Activated effector memory CD4-positive, alpha-beta T cell treated with anti-CD3 and anti-CD28 coated beads, Interleukin-2, amount 50 U/mL, for 16 hours (primary cell): ENCODE measurements around the gene CNOT6.
"Not testable (repeated sequence)": the region's sequence is repeated elsewhere in the genome, so short reads cannot be mapped to it uniquely, and the experiment has no call there.

Source experiments
- DNase-seq: peaks from one replicate; pipeline ENCODE4 v3.0.0-alpha.2; 2020

Gene CNOT6

DNA sequence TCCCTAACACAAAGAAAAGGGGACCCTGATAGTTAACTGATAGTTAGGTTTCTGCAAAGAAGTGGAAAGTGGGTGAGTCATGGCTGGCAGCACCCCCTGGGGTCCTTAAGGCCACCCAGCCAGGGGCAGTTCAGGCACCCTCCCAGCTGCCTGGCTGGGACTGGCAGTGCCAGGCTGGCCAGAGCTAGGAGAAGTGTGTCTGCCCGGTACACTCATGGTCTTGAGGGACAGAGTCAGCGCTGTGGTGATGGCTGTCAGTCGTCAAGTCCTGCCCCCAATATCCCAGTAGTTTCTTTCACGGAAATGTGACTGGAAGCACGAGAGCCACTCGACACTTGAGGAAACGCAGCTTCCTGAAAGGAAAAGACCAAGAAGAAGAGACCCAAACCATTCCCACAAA is 22.3 kb upstream of the CNOT6 start:
- peak; percentile 47 for DNase-seq

DNA sequence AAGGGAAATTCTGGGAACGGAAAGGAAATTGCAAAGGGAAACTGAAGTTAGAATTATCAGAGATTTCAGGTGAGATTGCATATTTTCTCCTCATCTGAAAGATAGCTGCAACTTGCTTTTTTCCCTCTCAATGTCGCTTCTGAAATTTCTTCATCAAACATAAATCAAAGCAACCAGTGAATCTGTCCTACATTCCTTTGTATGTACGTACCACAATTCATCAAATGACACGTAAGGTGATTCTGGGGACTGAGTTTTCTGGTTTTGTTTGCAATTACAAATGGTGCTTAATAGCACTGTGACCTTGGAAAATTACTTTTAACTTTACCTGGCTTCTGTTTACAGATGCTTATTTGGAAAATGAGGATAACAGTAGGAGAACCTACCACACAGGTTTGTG is 21.9 kb upstream of the CNOT6 start:
- DNase-seq: no peak

DNA sequence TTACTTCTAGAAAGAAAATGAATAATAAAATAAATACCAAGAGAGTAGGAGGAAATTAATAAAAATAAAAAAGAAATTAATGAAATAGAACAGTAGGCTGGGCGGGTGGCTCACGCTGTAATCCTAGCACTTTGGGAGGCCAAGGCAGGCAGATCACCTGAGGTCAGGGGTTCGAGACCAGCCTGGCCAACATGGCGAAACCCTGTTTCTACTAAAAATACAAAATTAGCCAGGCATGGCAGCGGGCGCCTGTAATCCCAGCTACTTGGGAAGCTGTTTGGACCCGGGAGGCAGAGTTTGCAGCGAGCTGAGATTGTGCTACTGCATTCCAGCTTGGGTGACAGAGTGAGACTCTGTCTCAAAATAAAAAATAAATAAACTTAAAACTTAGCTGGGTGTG is 20.8 kb upstream of the CNOT6 start:
- DNase-seq: peak; percentile 14

DNA sequence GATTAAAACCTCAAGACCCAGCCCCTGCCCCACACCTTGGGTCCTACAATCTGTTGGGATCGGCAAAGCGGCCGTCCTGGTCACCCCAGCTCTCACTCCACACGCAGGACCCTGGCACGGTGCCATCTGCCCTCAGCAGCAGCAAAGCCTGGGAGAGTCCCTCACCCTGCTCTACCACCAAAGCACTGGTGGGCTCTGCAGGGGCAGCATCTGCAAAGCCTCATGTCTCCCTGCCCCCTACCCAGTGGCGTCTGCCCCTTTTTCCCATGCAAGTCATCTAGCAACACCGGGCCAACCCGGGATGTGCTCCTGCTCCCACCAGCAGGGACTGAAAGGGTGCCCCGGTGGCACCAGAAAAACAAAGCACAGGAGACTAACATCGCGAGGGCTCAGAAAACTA is 19.6 kb upstream of the CNOT6 start:
- DNase-seq: peak; percentile 54

DNA sequence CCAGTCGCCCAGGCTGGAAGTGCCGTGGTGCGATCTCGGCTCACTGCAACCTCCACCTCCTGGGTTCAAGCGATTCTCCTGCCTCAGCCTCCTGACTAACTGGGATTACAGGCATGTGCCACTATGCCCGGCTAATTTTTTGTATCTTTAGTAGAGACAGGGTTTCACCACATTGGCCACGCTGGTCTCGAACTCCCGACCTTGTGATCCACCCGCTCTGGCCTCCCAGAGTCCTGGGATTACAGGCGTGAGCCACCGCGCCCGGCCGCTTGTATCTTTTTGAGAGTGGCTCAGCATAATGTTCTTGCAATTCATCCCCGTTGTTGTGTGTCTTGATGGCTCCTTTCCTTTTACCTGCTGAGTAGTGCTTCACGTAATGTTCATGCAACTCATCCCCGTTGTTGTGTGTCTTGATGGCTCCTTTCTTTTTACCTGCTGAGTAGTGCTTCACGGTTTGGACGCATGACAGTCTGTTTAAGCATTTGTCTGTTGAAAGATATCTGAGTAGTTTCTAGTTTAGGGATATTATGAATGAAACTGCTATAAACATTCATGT is 18.1 kb upstream of the CNOT6 start:
- DNase-seq: not testable (repeated sequence)

DNA sequence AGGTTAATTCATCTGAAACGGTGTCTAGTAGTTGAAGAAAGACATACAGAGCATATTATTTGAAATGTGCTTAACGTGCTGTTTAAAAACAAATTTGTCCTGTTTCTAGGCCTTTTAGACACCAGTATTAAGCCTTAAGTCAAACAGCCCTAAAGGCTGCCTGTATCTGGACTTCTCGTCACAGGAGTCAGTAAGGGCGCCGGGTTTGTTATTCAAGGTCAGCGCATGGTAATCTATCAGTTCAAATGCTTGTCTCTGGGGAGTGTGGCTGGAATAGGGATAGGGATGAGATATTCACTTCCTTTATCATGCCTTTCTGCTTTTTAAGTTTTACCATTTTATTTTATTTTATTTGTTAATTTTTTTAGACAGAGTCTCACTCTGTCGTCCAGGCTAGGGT is 9.4 kb upstream of the CNOT6 start:
- DNase-seq: no peak

DNA sequence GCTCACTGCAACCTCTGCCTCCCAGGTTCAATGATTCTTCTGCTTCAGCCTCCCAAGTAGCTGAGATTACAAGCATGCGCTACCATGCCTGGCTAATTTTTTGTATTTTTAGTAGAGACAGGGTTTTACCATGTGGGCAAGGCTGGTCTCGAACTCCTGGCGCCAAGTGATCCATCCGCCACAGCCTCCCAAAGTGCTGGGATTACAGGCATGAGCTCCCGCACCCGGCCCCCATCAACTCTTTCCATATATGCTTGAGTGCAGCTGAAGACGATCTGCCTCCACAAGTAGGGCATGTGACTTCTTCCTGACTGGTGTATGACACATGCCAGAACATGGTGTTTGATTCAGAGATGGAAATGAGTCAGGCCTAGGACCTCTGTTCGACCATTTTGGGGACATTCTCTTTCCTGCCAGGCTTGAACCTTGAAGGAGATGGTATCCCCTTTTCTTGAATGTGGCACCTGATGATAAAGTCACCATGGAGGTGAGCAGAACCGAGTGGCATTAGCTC is 7.5 kb upstream of the CNOT6 start:
- no peak for DNase-seq

DNA sequence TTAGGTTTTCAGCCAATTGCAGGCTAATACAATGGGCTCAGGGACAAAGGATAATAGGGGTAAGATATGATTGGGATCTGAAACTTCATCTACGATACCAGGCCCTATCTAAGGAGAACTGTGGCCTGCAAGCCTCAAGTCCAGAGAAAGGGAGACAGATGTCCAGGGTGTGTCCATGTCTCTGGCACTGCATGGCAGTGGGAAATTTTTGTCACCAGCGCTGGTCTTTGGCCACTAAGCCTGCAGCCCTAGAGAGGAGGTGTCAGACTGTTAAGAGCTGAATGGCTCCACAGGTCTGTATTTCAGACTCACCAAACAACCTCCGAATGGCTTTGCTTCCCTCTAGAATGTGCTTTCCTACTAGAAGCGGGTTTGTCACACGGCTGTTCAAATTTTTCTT is 6.6 kb upstream of the CNOT6 start:
- DNase-seq: no peak

DNA sequence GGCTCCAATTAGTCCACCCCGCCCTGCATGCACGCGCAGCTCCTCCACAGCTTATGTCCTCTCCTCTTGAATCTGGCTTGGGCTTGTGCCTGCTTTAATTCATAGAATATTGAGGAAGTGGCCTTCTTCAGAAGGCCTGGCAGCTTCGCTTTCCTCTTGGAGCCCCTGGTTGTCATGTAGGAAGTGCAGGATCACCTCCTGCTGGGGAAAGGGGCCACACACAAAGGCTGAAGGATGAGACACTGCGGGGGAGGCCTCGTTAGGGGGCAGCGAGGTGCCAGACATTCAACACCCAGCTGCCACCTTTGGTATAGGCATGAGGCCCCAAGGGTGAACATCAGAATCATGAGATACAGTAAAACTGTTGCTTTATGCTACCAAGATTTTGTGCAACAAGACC is 2.7 kb upstream of the CNOT6 start:
- DNase-seq: no peak

DNA sequence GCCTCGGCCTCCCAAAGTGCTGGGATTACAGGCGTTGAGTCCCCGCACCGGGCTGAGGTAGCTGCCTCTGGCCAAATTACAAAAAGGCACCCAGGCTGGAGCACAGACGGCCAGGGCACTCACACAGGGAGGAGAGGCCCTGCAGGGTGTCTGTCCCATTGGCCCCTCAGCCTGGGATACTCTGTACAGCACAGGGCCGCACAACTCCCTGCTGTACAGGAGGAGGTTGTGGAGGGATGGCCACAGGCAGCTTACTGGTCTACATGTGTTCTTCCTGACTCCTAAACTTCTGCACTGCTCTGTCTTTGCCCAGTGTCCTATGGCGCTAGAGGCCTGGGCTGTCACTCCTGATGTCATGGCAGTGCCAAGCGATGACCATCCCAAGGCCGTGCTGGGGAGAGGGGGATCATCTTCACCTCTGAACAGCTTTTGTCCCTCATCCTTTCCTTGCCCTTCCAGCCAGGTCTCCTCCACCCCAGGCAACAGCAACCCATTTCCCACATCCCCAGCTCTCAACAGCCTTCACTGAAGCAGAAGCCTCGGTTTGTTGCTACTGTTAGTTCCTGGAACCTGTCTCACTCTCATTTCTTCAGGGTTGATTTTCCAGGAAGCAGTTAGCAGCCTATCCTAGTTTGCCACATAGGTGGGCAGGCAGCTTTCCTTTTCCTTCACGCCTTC is 1.8 kb upstream of the CNOT6 start:
- DNase-seq: no peak

DNA sequence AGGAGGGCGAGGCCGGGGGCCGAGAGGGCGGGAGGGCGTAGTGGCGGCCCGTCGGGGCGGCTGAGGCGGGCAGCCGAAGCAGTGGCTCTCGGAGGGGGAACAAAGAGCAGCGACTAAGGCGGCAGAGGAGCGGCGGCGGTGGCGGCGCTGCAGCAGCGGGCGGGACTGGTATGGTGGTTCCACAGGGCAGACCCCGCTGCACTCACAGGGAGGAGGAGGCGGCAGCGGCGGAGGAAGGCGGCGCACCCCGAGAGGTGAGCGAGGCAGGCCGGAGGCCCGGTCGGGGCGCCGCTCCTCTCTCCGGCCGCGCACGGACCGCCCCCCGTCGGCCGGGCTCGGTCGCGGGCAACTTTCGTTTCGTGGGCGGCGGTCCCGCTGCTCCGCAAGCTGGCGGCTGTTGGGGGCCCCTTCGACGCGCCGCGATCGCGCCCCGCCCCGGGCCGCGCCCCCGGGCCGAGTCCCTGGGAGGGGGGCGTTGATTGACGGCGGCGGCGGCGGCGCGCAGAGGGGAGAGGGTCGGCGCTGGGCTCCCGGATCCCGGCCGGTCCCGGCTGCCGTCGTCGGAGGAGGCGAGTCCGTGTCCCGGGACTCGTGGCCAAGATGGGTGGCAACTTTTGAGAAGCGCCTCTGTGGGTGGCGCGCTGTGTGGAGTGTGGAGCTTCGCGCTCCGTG is 467 bp downstream of the CNOT6 start:
- peak; percentile 80 for DNase-seq

DNA sequence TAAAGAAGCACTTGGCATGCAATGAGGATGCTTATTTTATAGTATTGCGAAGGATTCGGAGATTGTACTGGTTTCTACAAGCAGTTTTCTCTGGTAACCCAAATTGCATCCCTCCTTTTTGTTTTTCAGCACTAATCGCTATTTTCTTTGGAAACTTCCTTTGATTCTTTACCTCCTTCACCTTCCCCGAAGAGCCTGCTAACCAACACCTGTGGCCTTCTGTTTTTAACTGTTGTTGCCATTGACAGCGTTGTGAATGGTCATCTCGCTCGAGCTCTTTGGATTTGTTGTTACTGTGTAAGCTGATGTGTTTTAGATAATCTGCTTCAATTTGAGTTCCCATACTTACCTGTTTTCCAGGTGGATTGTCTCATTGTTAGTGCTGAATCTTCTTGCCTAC is 1.1 kb downstream of the CNOT6 start:
- no peak for DNase-seq

DNA sequence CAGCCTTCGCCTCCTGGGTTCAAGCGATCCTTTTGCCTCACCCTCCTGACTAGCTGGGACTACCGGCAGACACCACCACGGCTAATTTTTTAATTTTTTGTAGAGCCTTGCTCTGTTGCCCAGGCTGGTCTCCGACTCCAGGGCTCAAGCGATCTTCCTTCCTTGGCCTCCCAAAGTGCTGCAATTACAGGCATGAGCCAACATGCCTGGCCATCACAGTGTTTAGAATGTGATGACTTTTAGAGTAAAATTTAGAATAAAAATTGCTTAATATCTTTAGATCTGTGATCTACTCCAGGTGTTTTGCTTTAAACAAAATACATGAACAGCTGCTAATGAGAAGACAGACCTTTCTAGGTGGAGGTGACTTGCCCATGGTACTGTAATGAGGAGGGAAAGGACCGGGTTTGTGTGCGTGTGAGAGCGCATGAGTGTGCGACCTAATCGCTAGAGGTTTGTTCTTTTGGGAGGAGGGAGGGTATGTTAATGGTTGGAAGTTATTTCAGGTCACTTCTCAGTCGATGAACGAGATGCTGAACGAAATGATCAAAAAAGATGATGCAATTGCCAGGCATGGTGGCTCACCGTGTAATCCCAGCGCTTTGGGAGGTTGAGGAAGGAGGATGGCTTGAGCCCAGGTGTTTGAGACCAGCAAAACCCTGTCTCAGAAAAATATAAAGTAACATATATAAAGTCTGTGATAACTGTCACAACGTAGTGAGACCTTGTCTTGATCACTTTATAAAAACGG is 2.0 kb downstream of the CNOT6 start:
- DNase-seq: no peak

DNA sequence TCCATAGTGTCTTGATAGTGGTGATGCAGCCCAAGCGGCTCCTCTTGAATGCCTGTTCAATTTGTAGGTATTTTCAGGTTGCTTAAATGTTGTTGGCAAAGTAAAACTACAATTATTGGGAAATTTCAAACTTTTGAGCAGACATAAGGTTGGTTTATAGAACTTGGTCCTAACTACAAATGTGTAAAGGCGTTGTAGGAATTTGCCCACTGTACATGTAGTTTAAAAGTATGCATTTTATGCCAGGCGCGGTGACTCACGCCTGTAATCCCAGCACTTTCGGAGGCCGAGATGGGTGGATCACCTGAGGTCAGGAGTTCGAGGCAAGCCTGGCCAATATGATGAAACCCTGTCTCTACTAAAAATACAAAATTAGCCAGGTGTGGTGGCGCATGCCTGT is 2.6 kb downstream of the CNOT6 start:
- not testable (repeated sequence) for DNase-seq

DNA sequence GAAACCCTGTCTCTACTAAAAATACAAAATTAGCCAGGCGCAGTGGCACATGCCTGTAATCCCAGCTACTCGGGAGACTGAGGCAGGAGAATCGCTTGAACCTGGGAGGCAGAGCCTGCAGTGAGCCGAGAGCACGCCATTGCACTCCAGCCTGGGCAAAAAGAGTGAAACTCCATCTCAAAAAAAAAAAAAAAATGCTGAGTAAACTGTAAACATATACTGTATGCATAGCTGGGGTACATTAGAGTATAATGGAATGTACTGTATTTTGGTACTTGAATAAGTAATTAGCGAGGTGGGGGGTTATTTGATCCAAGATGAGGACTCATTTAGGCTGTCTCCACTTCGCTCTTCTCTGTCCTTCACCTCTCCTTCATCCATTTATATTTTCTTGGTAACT is 3.7 kb downstream of the CNOT6 start:
- DNase-seq: not testable (repeated sequence)

DNA sequence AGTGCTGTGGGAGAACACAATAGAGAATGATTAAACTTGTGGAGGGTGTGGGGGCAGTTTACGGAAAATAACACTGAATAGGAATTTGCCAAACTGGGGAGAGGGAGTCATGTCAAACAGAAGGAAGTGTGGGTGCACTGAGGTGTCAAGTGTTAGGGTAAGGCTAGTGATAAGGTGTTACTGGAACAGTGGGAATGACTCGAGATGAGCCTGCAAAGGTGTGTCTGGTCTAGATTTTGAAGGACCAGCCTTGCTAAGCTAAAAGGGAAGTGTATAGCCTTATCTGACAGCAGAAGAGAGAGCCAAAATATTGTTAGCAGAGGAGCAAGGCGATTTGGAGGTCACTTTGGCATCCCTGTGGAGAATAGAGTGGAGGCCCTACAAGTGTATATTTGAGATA is 4.2 kb downstream of the CNOT6 start:
- no peak for DNase-seq

DNA sequence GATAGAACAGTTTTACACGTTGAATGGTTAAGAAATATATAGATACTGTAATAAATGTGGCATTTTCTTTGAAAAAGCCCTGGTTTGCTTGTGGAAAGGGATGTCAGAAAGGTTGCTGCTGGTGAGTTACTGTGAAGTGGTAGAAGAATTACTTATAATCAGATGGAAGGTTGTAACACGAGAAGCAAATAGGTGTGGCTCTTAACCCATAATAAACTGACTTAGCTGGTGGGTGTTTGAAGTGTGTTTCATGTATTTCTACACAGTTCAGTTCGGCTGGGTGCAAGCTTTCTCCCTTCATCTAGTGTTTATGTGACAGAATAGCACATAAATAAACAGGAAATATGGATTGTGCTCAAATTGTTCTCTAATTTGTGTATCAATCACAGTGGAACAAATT is 5.5 kb downstream of the CNOT6 start:
- DNase-seq: no peak

DNA sequence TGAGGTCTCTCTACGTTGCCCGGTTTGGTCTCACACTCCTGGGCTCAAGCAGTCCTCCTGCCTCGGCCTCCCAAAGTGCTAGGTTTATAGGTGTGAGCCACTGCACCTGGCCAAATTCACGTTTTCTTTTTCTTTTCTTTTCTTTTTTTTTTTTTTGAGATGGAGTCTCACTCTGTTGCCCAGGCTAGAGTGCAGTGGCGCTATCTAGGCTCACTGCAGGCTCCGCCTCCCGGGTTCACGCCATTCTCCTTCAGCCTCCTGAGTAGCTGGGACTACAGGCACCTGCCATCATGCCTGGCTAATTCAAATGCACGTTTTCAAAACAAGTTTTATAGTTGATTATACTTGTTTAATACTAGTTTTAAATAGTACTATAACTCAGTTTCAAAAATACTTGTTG is 6.1 kb downstream of the CNOT6 start:
- not testable (repeated sequence) for DNase-seq

DNA sequence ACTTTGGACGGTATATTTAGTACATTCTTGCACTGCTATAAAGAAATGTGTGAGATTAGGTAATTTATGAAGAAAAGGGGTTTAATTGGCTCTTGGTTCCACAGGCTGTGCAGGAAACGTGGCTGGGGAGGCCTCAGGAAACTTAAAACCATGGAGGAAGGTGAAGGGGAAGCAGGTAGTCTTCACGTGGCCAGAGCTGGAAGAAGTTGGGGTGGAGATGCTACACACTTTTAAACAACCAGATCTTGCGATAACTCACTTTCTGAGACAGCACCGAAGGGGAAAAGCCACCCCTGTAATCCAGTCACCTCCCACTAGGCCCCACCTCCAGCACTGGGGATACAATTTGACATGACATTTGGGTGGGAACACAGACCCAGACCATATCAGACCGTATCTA is 13.5 kb downstream of the CNOT6 start:
- no peak for DNase-seq

DNA sequence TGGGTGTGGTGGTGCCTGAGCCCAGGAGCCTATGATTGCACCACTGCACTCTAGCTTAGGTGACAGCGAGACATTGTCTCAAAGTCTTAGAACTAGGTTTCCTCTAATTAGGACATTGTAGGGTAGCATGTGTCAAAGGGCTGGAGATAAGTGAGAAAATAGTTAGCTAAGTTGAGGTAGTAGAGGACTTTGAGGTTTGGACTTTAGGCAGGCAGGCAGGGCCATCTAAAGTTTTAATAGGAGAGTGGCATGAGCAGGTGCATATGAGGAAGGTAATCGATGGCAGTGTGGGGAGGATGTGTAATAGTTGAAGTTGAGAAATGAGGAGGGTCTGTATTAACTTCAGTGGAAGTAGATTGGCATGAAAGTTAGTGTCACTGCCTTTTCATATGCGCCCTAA is 21.1 kb downstream of the CNOT6 start:
- DNase-seq: no peak

DNA sequence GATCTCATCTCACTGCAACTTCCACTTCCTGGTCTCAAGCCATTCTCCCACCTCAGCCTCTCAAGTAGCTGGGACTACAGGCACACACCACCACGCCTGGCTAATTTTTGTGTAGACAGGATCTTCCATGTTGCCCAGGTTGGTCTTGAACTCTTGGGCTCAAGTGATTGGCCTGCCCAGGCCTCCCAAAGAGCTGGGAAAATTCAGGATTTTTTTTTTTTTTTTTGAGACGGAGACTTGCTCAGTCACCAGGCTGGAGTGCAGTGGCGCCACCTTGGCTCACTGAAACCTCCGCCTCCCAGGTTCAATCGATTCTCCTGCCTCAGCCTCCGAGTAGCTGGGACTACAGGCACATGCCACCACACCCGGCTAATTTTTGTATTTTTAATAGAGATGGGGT is 21.8 kb downstream of the CNOT6 start:
- not testable (repeated sequence) for DNase-seq

DNA sequence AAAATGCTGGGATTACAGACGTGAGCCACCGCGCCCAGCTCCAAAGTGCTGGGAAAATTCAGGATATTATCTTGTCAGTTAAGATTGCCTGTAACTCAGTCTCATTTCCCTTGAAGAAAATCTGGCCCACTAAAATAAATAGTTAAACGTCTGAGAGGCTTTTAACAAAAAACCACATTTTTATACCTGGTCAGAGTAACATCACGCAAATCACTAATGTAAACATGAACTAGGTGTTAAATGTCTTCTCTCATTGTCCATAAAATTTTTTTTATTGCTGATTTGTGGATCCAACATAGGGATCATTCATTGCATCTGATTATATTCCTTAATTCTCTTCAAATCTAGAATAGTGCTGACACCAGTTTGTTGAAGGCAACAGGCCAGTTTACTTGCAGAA is 22.3 kb downstream of the CNOT6 start:
- no peak for DNase-seq

DNA sequence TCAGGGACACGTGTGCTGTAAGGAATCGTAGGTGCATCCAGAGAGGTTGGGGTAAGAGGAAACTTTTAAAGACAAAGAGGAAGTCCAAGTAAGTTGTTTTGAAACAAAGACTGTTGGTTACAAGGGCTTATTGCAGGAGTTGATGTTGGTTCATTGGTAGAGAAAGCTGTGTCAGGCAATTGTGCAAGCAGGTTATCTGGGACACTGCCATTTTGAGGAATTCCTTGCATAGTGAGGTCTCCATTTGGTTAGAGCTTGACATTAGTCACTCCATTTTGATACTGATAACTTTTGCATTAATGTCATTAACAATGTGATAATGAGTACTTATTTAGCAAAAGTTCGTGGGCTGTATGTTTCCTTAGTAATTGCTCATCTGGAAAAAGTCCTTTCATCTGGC is 24.9 kb downstream of the CNOT6 start:
- DNase-seq: no peak

DNA sequence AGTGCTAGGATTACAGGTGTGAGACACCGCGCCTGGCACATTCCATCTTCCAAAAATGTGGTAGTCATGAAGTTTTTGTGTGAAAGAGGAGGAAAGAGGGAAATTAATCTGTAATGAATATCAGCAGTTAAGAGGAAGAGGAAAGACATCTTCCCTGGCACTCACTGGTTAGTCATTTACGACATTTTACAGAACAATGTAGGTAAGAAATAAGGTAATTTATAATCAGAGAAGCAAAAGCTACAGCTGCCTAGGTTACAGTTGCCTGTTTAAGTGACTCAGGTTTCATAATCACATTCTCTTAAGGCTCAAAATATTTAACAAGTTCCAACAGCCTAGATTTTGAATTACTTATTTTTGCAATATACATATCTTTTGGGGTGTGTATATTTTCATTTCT is 26.9 kb downstream of the CNOT6 start:
- no peak for DNase-seq
